ENCODE results near the gene GMDS.

Gene GMDS

GRCh38 chr6:1890071-1890470 lies 355.3 kb downstream of the GMDS start:
- DNase-seq, result no peak

DNA sequence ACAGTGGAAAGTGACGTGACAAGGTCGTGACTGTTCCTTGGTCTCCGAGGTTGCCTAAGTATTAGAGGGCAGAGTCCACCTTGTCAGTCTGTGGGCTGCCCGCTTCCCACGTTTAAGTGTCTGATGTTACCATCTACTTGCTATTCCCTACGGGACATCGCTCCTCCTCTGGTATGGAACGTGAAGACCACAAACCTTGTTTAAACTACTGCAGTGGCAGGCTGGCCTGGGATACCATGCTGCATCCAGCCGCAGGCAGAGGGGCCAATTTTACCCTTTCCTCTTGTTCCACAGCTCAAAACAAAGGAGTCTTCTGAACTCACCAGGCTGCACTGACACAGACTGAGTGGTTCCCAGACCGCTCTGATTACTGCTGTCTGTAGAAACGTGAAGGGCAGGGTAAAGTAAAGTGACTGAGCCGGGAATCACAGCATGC lies 359.8 kb downstream of the GMDS start:
- no peak for DNase-seq

DNA sequence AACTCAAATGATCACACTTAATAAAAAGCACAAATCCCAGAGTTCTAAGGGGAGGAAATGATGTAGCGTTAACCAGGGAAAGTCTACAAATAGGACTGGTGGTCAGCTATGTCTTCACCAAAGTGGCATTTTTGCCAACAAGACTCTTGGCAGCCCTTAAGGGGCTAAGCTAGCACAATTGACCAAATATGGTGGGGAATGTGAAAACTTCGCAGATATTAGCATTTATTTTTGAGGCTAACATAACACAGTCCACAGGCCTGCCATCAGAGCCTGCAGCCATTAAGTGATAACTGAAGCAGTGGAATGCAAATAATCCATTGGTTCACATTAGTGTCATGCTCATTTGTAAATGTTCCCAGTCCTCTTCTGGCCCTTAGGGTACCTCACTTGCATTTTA lies 361.1 kb downstream of the GMDS start:
- no peak for DNase-seq

DNA sequence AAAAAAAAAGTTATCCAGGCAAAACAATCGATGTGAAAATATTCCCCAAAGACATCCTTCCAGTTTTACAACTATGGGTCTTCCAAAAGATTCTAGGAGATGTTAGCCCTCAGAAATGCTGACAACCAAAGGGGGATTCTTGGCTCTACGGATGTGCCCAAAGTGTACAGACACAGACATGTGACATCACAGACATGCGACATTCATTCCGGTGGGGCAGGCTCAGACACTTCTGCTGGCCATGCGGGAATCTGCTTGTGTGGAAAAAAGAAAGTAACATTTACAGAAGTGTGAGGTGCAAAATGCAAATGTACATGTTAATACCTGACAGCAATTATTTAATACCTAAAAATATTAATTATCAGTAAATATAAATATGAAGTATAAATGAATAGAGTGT lies 367.1 kb downstream of the GMDS start:
- no peak for DNase-seq

DNA sequence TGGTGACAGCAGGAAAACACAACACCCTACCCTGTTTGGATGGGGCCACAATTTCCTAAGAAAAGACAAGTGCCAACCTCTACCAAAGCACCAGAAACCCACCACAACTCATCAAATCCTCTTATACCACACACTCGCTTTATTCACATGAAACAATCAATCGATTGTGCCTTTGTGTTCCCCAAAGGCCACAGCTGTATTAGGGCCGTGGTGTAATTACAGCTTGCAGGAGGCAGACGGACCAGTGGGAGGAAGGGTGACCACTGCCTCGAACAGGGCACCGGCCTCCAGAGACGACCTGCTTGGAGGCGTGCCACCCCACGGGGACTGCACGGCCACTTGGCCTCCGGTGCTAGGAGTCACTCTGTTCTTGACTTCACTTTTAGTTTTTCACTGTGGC lies 371.6 kb downstream of the GMDS start:
- no peak for DNase-seq

GRCh38 chr6:1872649-1873131 lies 372.7 kb downstream of the GMDS start:
- DNase-seq, result no peak

- DNase-seq, result no peak
Measured at GRCh38 chr6:1871724-1872315, 373.6 kb downstream of the GMDS start.

- no peak for DNase-seq
Measured at GRCh38 chr6:1870932-1871331, 374.5 kb downstream of the GMDS start.

DNA sequence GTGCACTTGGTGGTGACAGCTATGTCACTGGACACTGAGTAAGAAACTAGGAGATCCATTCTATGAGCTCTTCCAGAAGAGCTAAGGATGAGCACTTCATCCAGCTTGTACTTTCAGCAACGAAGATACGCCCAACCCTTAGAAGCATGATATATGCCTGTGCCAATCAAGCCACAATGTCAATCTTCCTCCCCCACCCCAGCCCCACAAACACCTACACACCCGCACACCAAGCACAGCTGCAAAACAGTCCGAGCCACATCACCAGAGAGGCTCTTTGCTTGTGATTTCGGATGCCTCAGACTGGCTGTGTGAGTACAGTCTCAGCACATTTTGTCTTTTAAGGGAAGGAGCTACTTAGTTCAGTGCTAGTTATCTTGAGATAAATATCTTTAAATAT lies 375.2 kb downstream of the GMDS start:
- DNase-seq, result no peak

DNA sequence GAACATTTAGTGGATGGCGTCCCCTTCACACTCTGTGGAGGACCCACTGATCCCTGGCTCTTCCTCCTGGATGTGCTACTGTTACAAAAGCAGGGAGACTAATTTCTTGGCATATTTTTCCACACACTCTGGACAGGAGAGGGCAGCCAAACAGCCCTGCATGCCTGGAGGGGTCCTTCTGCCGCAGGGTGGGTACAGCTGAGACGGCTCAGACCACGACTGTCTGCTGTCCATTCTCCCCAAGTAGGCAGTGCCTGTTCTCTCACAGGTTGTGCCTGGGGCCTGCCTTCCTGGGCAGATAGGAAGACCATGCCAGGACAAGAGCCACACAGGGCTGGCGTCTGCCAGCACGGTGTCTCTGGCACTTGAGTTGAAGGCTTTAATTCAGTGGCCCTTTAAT lies 375.6 kb downstream of the GMDS start:
- DNase-seq, result no peak

GRCh38 chr6:1869308-1869707 lies 376.1 kb downstream of the GMDS start:
- no peak for DNase-seq

DNA sequence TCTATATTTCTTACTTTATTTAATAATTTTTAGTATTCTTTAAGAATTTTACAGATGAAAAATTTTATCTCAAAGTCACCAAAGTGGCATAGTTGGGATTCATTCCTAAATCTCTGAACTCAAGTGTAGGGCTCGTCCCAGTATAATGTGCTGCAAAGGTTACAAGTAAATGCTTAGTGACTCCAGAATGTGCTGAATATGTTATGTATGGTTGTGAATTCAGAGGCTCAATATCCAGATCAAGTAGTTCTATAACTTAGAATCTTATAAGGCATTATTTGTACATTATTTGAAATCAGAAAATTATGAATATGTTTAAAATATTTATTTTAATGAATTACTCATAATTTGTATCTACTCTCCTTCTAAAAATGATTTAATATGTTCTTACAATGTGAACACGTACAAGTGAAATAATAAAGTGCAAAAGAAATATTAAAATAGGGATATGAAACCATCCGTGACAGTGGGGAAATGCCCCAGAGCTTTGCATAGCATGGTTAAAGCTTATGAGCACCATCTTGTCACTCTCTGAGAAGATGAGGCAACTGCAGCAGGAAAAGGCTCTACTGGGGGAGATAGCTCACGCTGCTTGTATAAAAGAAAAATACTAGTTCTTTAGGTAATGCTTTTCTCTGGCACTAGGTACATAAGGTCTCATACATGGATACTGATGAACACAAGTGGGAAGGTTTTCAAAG lies 376.7 kb downstream of the GMDS start:
- DNase-seq, result no peak

DNA sequence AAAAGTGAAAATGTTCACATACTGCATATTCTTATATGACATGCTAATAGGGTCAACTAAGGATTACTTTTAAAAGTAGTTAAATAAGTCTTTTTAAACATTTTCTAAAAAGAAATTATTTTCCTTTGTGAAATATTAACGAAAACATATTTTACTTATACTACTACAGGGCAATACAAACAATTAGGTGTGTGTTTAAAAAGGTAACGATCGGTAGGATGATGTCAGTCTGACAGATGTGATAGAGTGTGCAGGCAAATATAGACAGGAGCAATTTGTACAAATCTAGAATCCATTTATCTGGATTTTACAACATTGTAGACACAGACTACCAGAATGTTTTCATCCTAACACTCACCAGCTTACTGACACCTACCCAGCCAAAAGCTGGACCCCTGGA lies 378.2 kb downstream of the GMDS start:
- DNase-seq, result no peak

- no peak for DNase-seq
Measured at GRCh38 chr6:1865585-1865984, 379.8 kb downstream of the GMDS start.

- DNase-seq, result no peak
Measured at GRCh38 chr6:1864496-1864895, 380.9 kb downstream of the GMDS start.

- no peak for DNase-seq
Measured at GRCh38 chr6:1862411-1862810, 383.0 kb downstream of the GMDS start.

GRCh38 chr6:1860756-1861348 lies 384.6 kb downstream of the GMDS start:
- no peak for DNase-seq

GRCh38 chr6:1858859-1859258 lies 386.5 kb downstream of the GMDS start:
- no peak for DNase-seq

- no peak for DNase-seq
Measured at GRCh38 chr6:1858196-1858595, 387.2 kb downstream of the GMDS start.

- DNase-seq, result no peak
Measured at GRCh38 chr6:1856381-1856780, 389.0 kb downstream of the GMDS start.

DNA sequence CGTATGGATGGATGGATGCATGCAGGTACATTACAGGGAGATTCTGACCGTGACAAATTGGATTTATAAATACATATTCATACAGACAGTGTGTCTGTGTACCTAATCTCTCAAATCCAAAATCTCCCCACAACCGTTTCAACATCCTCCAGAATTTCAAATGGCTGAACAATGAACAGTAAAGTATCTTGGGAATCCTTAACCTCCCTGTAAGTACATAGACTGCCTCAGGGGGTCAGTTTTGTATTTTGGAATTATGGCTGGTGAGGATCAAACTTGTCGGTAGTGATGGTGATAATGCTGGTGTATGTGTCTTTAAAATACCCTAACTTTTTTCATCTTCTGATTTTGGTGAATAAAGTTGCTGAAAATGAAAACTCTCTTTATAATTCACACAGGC lies 389.5 kb downstream of the GMDS start:
- no peak for DNase-seq

DNA sequence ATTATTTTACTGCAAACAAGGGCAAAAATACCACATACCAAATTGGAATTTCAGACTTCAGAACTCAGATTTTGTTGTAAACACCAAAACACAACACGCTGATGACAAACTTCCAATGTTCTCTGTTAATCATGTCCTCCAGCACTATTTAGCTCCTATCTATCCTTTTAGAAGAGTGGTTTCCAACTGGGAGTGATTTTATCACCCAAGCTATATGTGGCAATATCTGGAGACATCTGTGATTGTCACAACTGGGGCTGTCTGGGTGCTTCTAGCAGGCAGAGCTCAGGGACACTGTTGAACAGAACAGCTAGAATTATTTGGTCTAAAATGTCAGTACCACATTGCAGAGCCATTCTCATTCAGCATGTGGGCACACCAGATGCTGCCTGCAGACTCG lies 391.1 kb downstream of the GMDS start:
- DNase-seq, result no peak

- no peak for DNase-seq
Measured at GRCh38 chr6:1853761-1854160, 391.6 kb downstream of the GMDS start.

- DNase-seq, result no peak
Measured at GRCh38 chr6:1851681-1852456, 393.5 kb downstream of the GMDS start.
